IMR-90 (cell line): ENCODE data around the gene ATXN1. TPM values are rescaled to one million over a fixed set of nuclear protein-coding genes. Genes with fewer than 3 reads are reported as not detected.

Experiments used
- ATAC-seq: fragments of 200-7000 bp; cut with Tn5 transposase; 2 replicates; pipeline ENCODE4 v1.9.1; 2020; ENCODE audit warnings: low read depth, mild to moderate bottlenecking, moderate library complexity
- BruUV-seq: library from RNA; stranded (reverse); fragments of 400-500 nt; replicated peaks from 2 replicates; lab custom pipeline; 2021; lab: Mats Ljungman, UMichigan
- CTCF ChIA-PET: fragments of 300-600 bp; formaldehyde crosslinking; extraction: SDS; loops from one replicate; lab custom pipeline; 2021; ENCODE audit warnings: antibody characterized with exemption; lab: Yijun Ruan, JAX
- POLR2A ChIA-PET: fragments of 300-600 bp; sonication (Branson Sonifier 250); formaldehyde crosslinking; loops from one replicate; lab custom pipeline; 2022; ENCODE audit warnings: antibody characterized with exemption; ENCODE audit not compliant: unreplicated experiment; lab: Charles Lee
- DNase-seq: peaks from one replicate; pipeline ENCODE4 v3.0.0; 2013
- H2AFZ ChIP-seq: replicated peaks from 2 replicates; pipeline ENCODE3; 2013; ENCODE audit warnings: low read length, mild to moderate bottlenecking; ENCODE audit not compliant: poor library complexity
- H2AK5ac ChIP-seq: 2 replicates; pipeline ENCODE4 v1.6.1; 2013; ENCODE audit warnings: low read depth, low read length, inconsistent platforms
- H2AK9ac ChIP-seq: replicated peaks from 2 replicates; pipeline ENCODE3; 2013; ENCODE audit warnings: mild to moderate bottlenecking, low read depth, low read length, moderate library complexity; ENCODE audit not compliant: poor library complexity
- H2BK120ac ChIP-seq: 2 replicates; pipeline ENCODE4 v1.6.1; 2013; ENCODE audit warnings: low read depth, low read length, inconsistent platforms
- H2BK15ac ChIP-seq: 3 replicates; pipeline ENCODE4 v1.6.1; 2013; ENCODE audit warnings: low read depth, low read length, inconsistent platforms
- H2BK20ac ChIP-seq: 2 replicates; pipeline ENCODE4 v1.6.1; 2013; ENCODE audit warnings: low read depth, mild to moderate bottlenecking, inconsistent platforms, low read length, moderate library complexity
- H2BK5ac ChIP-seq: 2 replicates; pipeline ENCODE4 v1.6.1; 2013; ENCODE audit warnings: mild to moderate bottlenecking, low read depth, low read length, inconsistent platforms; ENCODE audit not compliant: poor library complexity, severe bottlenecking
- H3K14ac ChIP-seq: replicated peaks from 2 replicates; pipeline ENCODE4 v1.6.1; 2013; ENCODE audit warnings: low read depth, low read length, inconsistent platforms
- H3K18ac ChIP-seq: 2 replicates; pipeline ENCODE4 v1.6.1; 2013; ENCODE audit warnings: low read depth, low read length, control low read depth
- H3K23ac ChIP-seq: 2 replicates; pipeline ENCODE4 v1.6.1; 2013; ENCODE audit warnings: low read depth, low read length, inconsistent platforms
- H3K27ac ChIP-seq: 2 replicates; pipeline ENCODE4 v1.5.1; 2013; ENCODE audit warnings: mild to moderate bottlenecking, control low read depth, low read length; ENCODE audit not compliant: insufficient read depth
- H3K27me3 ChIP-seq: 2 replicates; pipeline ENCODE4 v1.6.1; 2013; ENCODE audit warnings: low read length; ENCODE audit not compliant: control insufficient read depth, insufficient read depth
- H3K36me3 ChIP-seq: 2 replicates; pipeline ENCODE4 v1.6.1; 2013; ENCODE audit warnings: low read length, mixed read lengths; ENCODE audit not compliant: control insufficient read depth, insufficient read depth
- H3K4ac ChIP-seq: 2 replicates; pipeline ENCODE4 v1.6.1; 2013; ENCODE audit warnings: low read depth, low read length, inconsistent platforms
- H3K4me1 ChIP-seq: 2 replicates; pipeline ENCODE4 v1.6.1; 2013; ENCODE audit warnings: low read length, mixed read lengths; ENCODE audit not compliant: control insufficient read depth, insufficient read depth
- H3K4me2 ChIP-seq: 2 replicates; pipeline ENCODE4 v1.6.1; 2013; ENCODE audit warnings: low read depth, mild to moderate bottlenecking, control low read depth, low read length, moderate library complexity
- H3K4me3 ChIP-seq: 2 replicates; pipeline ENCODE4 v1.5.1; 2013; ENCODE audit warnings: low read depth, mild to moderate bottlenecking, control low read depth, low read length, moderate library complexity; ENCODE audit not compliant: insufficient read depth
- H3K56ac ChIP-seq: 2 replicates; pipeline ENCODE4 v1.6.1; 2013; ENCODE audit warnings: low read length, inconsistent platforms; ENCODE audit not compliant: insufficient read depth; ENCODE audit errors: extremely low read depth
- H3K79me1 ChIP-seq, 2 experiments: 2 replicates each; pipeline ENCODE4 v1.6.1; 2013; ENCODE audit warnings: low read length in 2 of 2, inconsistent platforms in 1 of 2, low read depth in 1 of 2
- H3K9ac ChIP-seq: 2 replicates; pipeline ENCODE4 v1.6.1; 2013; ENCODE audit warnings: low read depth, low read length, control low read depth
- H3K9me1 ChIP-seq: 2 replicates; pipeline ENCODE4 v1.6.1; 2013; ENCODE audit warnings: low read length, inconsistent platforms; ENCODE audit not compliant: insufficient read depth
- H3K9me3 ChIP-seq: 2 replicates; pipeline ENCODE4 v1.6.1; 2013; ENCODE audit warnings: low read length; ENCODE audit not compliant: control insufficient read depth, insufficient read depth
- H4K20me1 ChIP-seq: 2 replicates; pipeline ENCODE4 v1.6.1; 2013; ENCODE audit warnings: low read length, inconsistent platforms; ENCODE audit not compliant: insufficient read depth
- H4K5ac ChIP-seq: 2 replicates; pipeline ENCODE4 v1.6.1; 2013; ENCODE audit warnings: mild to moderate bottlenecking, low read depth, low read length, control low read depth
- H4K8ac ChIP-seq, 2 experiments: 2 replicates each; pipeline ENCODE4 v1.6.1; 2013; ENCODE audit warnings: low read depth in 2 of 2, low read length in 2 of 2, control low read depth in 1 of 2, inconsistent platforms in 1 of 2
- H4K91ac ChIP-seq: 2 replicates; pipeline ENCODE4 v1.6.1; 2013; ENCODE audit warnings: low read depth, low read length, inconsistent platforms; ENCODE audit not compliant: insufficient read depth
- BHLHE40 ChIP-seq: fragments of 150-350 bp; IDR thresholded peaks from 2 replicates; pipeline ENCODE4 v1.6.1; 2016; ENCODE audit warnings: mild to moderate bottlenecking, low read depth, low read length
- USF2 ChIP-seq: fragments of 150-350 bp; IDR thresholded peaks from 2 replicates; pipeline ENCODE4 v1.6.1; 2017; ENCODE audit warnings: mild to moderate bottlenecking, antibody characterized with exemption, low read length, low read depth
- WGBS, 2 experiments: methylation state at CpG; one replicate each; pipeline versions ENCODE4 v1.1.5 to v1.1.7; 2013; ENCODE audit warnings: missing lambda C conversion rate in 2 of 2; ENCODE audit not compliant: insufficient read length in 1 of 2; ENCODE audit errors: extremely low coverage in 2 of 2; 5-methylcytosine and 5-hydroxymethylcytosine counted together
- dilution Hi-C: fragments of 300-500 bp; cut with HindIII; formaldehyde crosslinking; loops from one replicate; pipeline ENCODE4 v1.14.3; 2018; ENCODE audit warnings: low sequenced_read_pairs; ENCODE audit not compliant: unreplicated experiment
- in situ Hi-C: fragments of 300-500 bp; cut with MboI; formaldehyde crosslinking; loops from 3 replicates; pipeline ENCODE4 v1.14.3; 2019; ENCODE audit warnings: low sequenced_read_pairs, inconsistent platforms, mixed read lengths
- intact Hi-C: fragments of 100-400 bp; cut with micrococcal nuclease; formaldehyde crosslinking; loops from 2 replicates; pipeline ENCODE4 v1.10.0; 2022
- polyA plus RNA-seq, 3 experiments: library from polyadenylated mRNA; depleted of rRNA; stranded (reverse); fragments of >200 nt; gene quantifications; 2 replicates each; pipeline ENCODE4 v1.2.3, GENCODE V29; 2012; ENCODE audit warnings: low replicate concordance in 1 of 3
- total RNA-seq: library from RNA; depleted of rRNA; stranded (reverse); fragments of >200 nt; gene quantifications from 2 replicates; pipeline ENCODE4 v1.2.3, GENCODE V29; 2012

Gene ATXN1
- total and polyA plus RNA-seq, 2 of the 4 experiments (the other 2 are of a cell fraction): 7.3 to 11.1 TPM

DNA sequence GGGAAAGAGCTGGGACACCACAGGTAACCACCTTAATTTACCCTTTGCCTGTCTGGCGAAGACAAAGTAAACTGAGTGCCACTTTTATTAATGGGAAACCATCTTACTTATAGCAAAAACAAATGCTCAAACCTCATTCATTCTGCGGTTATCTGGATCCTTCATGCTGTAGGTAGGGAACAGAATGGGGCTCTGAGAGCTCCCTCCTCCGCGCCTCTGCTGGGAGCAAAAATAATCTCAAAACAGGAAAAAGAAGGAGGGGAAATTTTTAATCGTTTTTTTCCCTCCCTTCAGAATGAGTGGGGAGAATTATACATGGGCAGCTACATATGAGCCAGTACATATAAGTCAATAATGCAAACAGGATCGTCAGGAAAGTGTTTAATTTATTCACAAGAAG, 345.6 kb downstream of the ATXN1 start (continued):
- TF ChIP-seq BHLHE40: no peak

- no peak overlapping the region; the same call in 1 of the 2 replicates for H2AK5ac ChIP-seq
- no peak overlapping the region for H2BK15ac ChIP-seq
- H2BK120ac ChIP-seq: no peak overlapping the region
- no peaks in the 10 kb centered on the region for H3K9me3 ChIP-seq
- in situ Hi-C loops: no loop called here
- no peak overlapping the region for H2AK9ac ChIP-seq
- TF ChIP-seq BHLHE40 (0 out of 2 replicates have a peak, but pooled peaks have one; percentile 9), USF2 (no peak)
- H3K4me2 ChIP-seq: peak overlapping the region; percentile 59; the same call in 1 of the 2 replicates
- no TSS peak for BruUV-seq
- ChIA-PET POLR2A (no interaction called here), CTCF (interaction anchor here (0.7 to 0.9 kb wide), 3 partner anchors 81 to 82 kb away, joined by 3 to 4 read pairs (median 3); no protein-coding TSS in a partner anchor)
- H2BK5ac ChIP-seq: peak overlapping the region; percentile 2
- 48% methylated on average over 2 of the region's 5 CpGs; no CpG with 5 or more reads in 1 of the 2 experiments for WGBS, 2 experiments
- peaks cover 6% of the 10 kb centered on the region; the same call in 1 of the 2 replicates for H3K4me1 ChIP-seq
- intact Hi-C loops: no loop called here
- no peak overlapping the region for H3K27ac ChIP-seq
- H3K14ac ChIP-seq: peak overlapping the region; percentile 39; the same call in 1 of the 2 replicates
- H2AFZ ChIP-seq: no peak overlapping the region
- H3K9ac ChIP-seq: no peak overlapping the region
- no peak overlapping the region for H3K56ac ChIP-seq
- H4K91ac ChIP-seq: no peak overlapping the region
- H3K27me3 ChIP-seq: no peaks in the 10 kb centered on the region
- DNase-seq (no peak), ATAC-seq (no peak)
- H2BK20ac ChIP-seq: peak overlapping the region; percentile 38; the same call in 1 of the 2 replicates
- peaks cover 3% of the 10 kb centered on the region for H3K9me1 ChIP-seq
- dilution Hi-C loops: no loop called here
- H4K20me1 ChIP-seq: no peaks in the 10 kb centered on the region
- no peak overlapping the region for H3K18ac ChIP-seq
- H4K8ac ChIP-seq: peak overlapping the region in 1 of 2 experiments; percentile 57; a peak in 2 of 4 replicates
- H3K79me1 ChIP-seq: peaks cover 0 to 3% of the 10 kb centered on the region in 2 experiments; a peak in 1 of 4 replicates
- peak overlapping the region; percentile 62; the same call in 1 of the 2 replicates for H3K4ac ChIP-seq
- no peak overlapping the region for H3K4me3 ChIP-seq
- peak overlapping the region; percentile 30; the same call in 1 of the 2 replicates for H4K5ac ChIP-seq
- no peaks in the 10 kb centered on the region for H3K36me3 ChIP-seq
- H3K23ac ChIP-seq: peak overlapping the region; percentile 74
Observed at GRCh38 chr6:16414205-16414604, 347.1 kb downstream of the ATXN1 start.
